Measurements from ENCODE around the gene MBD2. TPM values are rescaled to one million over a fixed set of nuclear protein-coding genes. Genes with fewer than 3 reads are reported as not detected.

Gene MBD2
- total RNA-seq, 1 donor from 2014 or later: 150 TPM

DNA sequence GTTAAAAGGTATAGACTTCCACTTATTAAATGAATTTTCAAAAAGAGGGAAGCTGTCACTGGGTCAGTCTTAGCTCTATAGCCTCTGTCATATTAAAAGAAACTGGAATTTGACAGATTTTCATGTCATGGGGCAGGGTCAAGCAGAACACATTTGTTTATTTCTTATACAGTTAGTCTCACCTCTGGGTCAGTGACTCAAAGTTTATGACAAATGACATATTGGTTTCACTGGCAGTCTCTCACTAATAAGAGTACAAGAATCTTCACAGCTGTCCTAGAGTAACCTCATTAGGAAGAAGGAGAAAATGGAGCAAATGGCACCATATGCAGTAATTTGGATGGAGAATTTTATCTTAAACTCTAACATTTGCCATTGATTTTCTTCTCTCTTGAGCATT, 63.2 kb downstream of the MBD2 start:
- H3K27ac Mint-ChIP-seq: no peak overlapping the region
- H3K4me1 Mint-ChIP-seq: no peaks in the 10 kb centered on the region
- CTCF ChIA-PET: no interaction called here
- H3K9me3 Mint-ChIP-seq: no peaks in the 10 kb centered on the region
- POLR2A ChIA-PET: no interaction called here
- peaks cover 88% of the 10 kb centered on the region for H3K36me3 Mint-ChIP-seq (ENCODE audit: low read depth)
- no peak for DNase-seq
- intact Hi-C loops (cut with micrococcal nuclease): no loop called here
- no peak overlapping the region for H3K4me3 Mint-ChIP-seq
- no peaks in the 10 kb centered on the region for H3K27me3 Mint-ChIP-seq
- TF ChIP-seq, protein P1, sequence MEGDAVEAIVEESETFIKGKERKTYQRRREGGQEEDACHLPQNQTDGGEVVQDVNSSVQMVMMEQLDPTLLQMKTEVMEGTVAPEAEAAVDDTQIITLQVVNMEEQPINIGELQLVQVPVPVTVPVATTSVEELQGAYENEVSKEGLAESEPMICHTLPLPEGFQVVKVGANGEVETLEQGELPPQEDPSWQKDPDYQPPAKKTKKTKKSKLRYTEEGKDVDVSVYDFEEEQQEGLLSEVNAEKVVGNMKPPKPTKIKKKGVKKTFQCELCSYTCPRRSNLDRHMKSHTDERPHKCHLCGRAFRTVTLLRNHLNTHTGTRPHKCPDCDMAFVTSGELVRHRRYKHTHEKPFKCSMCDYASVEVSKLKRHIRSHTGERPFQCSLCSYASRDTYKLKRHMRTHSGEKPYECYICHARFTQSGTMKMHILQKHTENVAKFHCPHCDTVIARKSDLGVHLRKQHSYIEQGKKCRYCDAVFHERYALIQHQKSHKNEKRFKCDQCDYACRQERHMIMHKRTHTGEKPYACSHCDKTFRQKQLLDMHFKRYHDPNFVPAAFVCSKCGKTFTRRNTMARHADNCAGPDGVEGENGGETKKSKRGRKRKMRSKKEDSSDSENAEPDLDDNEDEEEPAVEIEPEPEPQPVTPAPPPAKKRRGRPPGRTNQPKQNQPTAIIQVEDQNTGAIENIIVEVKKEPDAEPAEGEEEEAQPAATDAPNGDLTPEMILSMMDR (IDR thresholded peaks at IDR 0.05): no peak
- no peak for ATAC-seq (ENCODE audit: low read depth)

DNA sequence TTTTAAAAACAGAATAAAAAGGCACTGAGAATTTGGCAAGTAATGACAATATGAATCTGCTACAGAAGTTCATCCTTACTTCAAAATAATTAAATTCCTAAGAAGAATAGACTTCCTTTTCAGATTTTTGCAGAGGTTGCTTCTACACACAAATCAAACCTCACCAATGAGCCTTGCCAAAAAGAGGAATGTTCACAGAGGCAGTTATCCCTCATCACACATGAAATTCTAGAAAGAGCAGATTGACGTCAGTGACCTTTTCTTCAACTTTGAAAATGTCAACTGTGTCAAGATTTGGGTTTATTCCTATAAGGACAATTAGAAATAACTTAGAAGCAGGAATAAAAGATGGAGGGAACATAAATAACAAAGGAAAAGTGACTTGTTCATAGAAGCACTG, 64.6 kb downstream of the MBD2 start:
- H3K9me3 Mint-ChIP-seq: no peaks in the 10 kb centered on the region
- no peaks in the 10 kb centered on the region for H3K4me1 Mint-ChIP-seq
- peaks cover 89% of the 10 kb centered on the region for H3K36me3 Mint-ChIP-seq (ENCODE audit: low read depth)
- POLR2A ChIA-PET: no interaction called here
- DNase-seq: no peak
- TF ChIP-seq, protein P1 (IDR thresholded peaks at IDR 0.05): no peak
- CTCF ChIA-PET: interaction anchor here (0.6 kb wide), 1 partner anchor 25 kb away, joined by 3 read pairs; no protein-coding TSS in a partner anchor
- intact Hi-C loops (cut with micrococcal nuclease): no loop called here
- no peak overlapping the region for H3K27ac Mint-ChIP-seq
- no peak for ATAC-seq (ENCODE audit: low read depth)
- H3K4me3 Mint-ChIP-seq: no peak overlapping the region
- H3K27me3 Mint-ChIP-seq: no peaks in the 10 kb centered on the region

DNA sequence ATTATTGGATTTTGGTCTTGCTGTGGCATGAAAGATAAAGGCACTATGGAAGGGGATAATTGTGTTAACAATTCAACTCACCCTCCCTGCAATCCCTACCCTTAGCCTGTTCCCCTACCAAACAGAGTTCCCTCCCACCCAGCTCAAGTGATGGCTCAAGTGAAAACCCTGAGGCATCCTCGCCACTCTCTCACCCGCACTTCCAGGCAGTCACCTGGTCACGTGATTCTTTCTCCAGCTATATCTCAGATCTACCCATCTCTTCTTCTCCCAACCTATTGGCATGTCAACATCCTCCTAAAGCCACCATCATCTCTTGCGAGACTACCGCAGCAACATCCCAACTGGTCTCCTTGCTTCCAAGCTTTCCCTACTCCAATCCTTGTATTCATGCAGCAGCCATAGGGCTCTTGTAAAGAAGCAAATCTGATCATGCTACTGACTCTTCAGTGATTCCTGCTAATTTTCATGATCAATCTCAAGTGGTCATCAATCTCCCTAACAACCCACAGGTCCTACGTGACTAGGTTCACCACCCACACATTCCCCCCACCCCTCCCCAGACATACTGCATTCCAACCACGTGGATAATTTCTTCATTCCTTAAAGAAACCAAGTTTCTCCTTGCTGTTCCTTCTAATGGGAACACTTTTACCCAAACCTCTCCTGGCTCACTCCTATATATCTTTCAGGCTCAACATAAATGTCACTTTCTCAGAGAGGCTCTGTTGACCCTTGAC, 66.7 kb downstream of the MBD2 start:
- TF ChIP-seq, protein P1 (IDR thresholded peaks at IDR 0.05): no peak
- peaks cover 92% of the 10 kb centered on the region for H3K36me3 Mint-ChIP-seq (ENCODE audit: low read depth)
- ATAC-seq (ENCODE audit: low read depth) (no peak), DNase-seq (no peak)
- ChIA-PET POLR2A (no interaction called here), CTCF (no interaction called here)
- no peak overlapping the region for H3K4me3 Mint-ChIP-seq
- H3K27me3 Mint-ChIP-seq: no peaks in the 10 kb centered on the region
- no peaks in the 10 kb centered on the region for H3K9me3 Mint-ChIP-seq
- no peaks in the 10 kb centered on the region for H3K4me1 Mint-ChIP-seq
- intact Hi-C loops (cut with micrococcal nuclease): no loop called here
- no peak overlapping the region for H3K27ac Mint-ChIP-seq

DNA sequence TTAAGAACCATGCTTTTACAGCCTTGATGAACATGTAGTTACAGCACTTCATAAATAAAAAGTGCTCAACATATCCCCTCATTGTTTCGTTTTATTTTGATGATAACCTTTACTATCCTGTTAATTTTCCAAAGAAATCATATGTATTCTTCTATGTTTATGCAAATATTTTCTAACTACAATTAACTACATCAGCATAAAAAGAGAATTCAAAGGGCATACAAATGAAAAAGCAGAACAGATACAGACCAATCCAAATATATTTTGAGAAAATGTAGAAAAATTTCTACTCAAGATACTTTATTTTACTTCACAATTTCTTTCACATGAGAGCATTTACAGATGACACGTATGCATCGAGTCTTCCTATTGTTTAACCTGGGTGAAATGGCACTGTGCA, 69.1 kb downstream of the MBD2 start:
- ChIA-PET CTCF (no interaction called here), POLR2A (no interaction called here)
- Mint-ChIP-seq H3K9me3 (no peaks in the 10 kb centered on the region), H3K4me1 (no peaks in the 10 kb centered on the region), H3K27me3 (no peaks in the 10 kb centered on the region), H3K4me3 (no peak overlapping the region), H3K36me3 (ENCODE audit: low read depth) (peaks cover 84% of the 10 kb centered on the region), H3K27ac (no peak overlapping the region)
- DNase-seq: no peak
- TF ChIP-seq, protein P1 (IDR thresholded peaks at IDR 0.05): no peak
- intact Hi-C loops (cut with micrococcal nuclease): no loop called here
- ATAC-seq (ENCODE audit: low read depth): no peak

DNA sequence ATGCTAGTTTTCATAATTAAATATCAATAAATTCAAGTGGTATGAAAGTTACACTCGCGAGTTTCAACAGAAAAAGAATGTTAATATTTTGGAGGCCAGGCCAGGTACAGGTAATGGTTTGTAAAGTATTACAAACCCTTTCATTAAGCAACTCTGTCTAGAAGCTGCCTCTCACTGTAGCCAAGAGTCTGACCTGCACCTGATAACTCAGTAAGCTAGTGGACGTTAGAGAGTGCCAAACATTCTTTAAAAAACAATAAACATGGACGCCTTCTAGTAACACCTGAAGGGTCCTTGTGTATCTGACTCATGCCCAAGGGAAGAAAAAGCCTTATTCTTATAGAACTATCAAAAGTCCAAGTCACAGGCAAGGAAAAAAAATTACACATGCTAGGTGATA, 70.2 kb downstream of the MBD2 start:
- TF ChIP-seq, protein P1 (IDR thresholded peaks at IDR 0.05): no peak
- ChIA-PET CTCF (no interaction called here), POLR2A (no interaction called here)
- Mint-ChIP-seq H3K4me3 (no peak overlapping the region), H3K9me3 (no peaks in the 10 kb centered on the region), H3K27ac (no peak overlapping the region), H3K4me1 (peaks cover 3% of the 10 kb centered on the region), H3K36me3 (ENCODE audit: low read depth) (peaks cover 72% of the 10 kb centered on the region), H3K27me3 (no peaks in the 10 kb centered on the region)
- ATAC-seq (ENCODE audit: low read depth) (no peak), DNase-seq (no peak)
- intact Hi-C loops (cut with micrococcal nuclease): no loop called here
